HuH-7.5 (cell line): Measurements from ENCODE around the gene EXOSC7.
"Not testable (repeated sequence)": the region's sequence is repeated elsewhere in the genome, so short reads cannot be mapped to it uniquely, and the experiment has no call there.

Experiments
- DNase-seq: peaks from one replicate; pipeline ENCODE4 v3.0.0; 2011; ENCODE audit warnings: low spot score

EXOSC7 gene

GRCh38 chr3:45023675-45024074 is 47.6 kb downstream of the EXOSC7 start:
- no peak for DNase-seq

- no peak for DNase-seq
These were observed 48.7 kb downstream of the EXOSC7 start for GRCh38 chr3:45024542-45025255.

- no peak for DNase-seq
These were observed 50.0 kb downstream of the EXOSC7 start, which contains the start of gene CLEC3B for GRCh38 chr3:45026038-45026437. CLEC3B (plus strand) TSS chr3:45026303; CDS start chr3:45026363, 60 bp downstream.

- DNase-seq: no peak
These were observed 50.9 kb downstream of the EXOSC7 start for GRCh38 chr3:45026957-45027356.

- no peak for DNase-seq
These were observed 51.4 kb downstream of the EXOSC7 start for GRCh38 chr3:45027441-45027840.

- DNase-seq: no peak
These were observed 53.2 kb downstream of the EXOSC7 start for GRCh38 chr3:45029216-45029615.

- DNase-seq: no peak
These were observed 53.6 kb downstream of the EXOSC7 start for GRCh38 chr3:45029661-45030060.

- no peak for DNase-seq
These were observed 55.5 kb downstream of the EXOSC7 start for GRCh38 chr3:45031531-45031930.

- DNase-seq: no peak
These were observed 56.1 kb downstream of the EXOSC7 start for GRCh38 chr3:45032113-45032512.

- DNase-seq: no peak
These were observed 57.7 kb downstream of the EXOSC7 start for GRCh38 chr3:45033791-45034190.

GRCh38 chr3:45034612-45035252 is 58.7 kb downstream of the EXOSC7 start:
- no peak for DNase-seq

- no peak for DNase-seq
These were observed 59.6 kb downstream of the EXOSC7 start for GRCh38 chr3:45035441-45036301.

GRCh38 chr3:45037720-45038455 is 61.8 kb downstream of the EXOSC7 start:
- DNase-seq: peak; percentile 96

- DNase-seq: no peak
These were observed 65.6 kb downstream of the EXOSC7 start for GRCh38 chr3:45041666-45042065.

GRCh38 chr3:45042162-45042561 is 66.1 kb downstream of the EXOSC7 start:
- DNase-seq: no peak

- DNase-seq: no peak
These were observed 67.8 kb downstream of the EXOSC7 start for GRCh38 chr3:45043728-45044299.

- no peak for DNase-seq
These were observed 72.2 kb downstream of the EXOSC7 start for GRCh38 chr3:45048244-45048643.

- no peak for DNase-seq
These were observed 73.8 kb downstream of the EXOSC7 start for GRCh38 chr3:45049807-45050206.

- no peak for DNase-seq
These were observed 75.6 kb downstream of the EXOSC7 start for GRCh38 chr3:45051685-45052084.

- DNase-seq: not testable (repeated sequence)
These were observed 77.8 kb downstream of the EXOSC7 start for GRCh38 chr3:45053805-45054195.

- no peak for DNase-seq
These were observed 78.3 kb downstream of the EXOSC7 start for GRCh38 chr3:45054196-45054857.
